Stimulated activated CD8-positive, alpha-beta memory T cell treated with anti-CD3 and anti-CD28 coated beads, Interleukin-15, amount 100 ng/mL, for 48 hours (primary cell): Measurements from ENCODE around the gene NELFA.

Source experiments
- DNase-seq, 2 donors: peaks; one replicate each; pipeline ENCODE4 v3.0.0-alpha.2; 2020; ENCODE audit warnings: low read depth in 2 of 2

Gene NELFA

GRCh38 chr4:1937550-1937949 lies 71.2 kb downstream of the NELFA start:
- no peak for DNase-seq

GRCh38 chr4:1933700-1934099 lies 75.1 kb downstream of the NELFA start:
- no peak for DNase-seq

- DNase-seq: no peak
Observed at GRCh38 chr4:1932736-1933135, 76.0 kb downstream of the NELFA start.
